Fibroblast of lung (primary cell): Measurements from ENCODE around the gene CNN3. TPM values are rescaled to one million over a fixed set of nuclear protein-coding genes. Genes with fewer than 3 reads are reported as not detected.

ENCODE experiments used
- DNase-seq, 2 donors: peaks; one replicate each; pipeline versions ENCODE4 v3.0.0 to v3.0.0-alpha.2; 2010; ENCODE audit warnings: low read depth in 2 of 2
- H2AFZ ChIP-seq: 2 replicates; pipeline ENCODE4 v1.5.1; 2012; ENCODE audit warnings: low read length, control low read depth, inconsistent platforms
- H3K27ac ChIP-seq: 2 replicates; pipeline ENCODE4 v1.5.1; 2011; ENCODE audit warnings: low read length, control low read depth; ENCODE audit not compliant: insufficient read depth
- H3K27me3 ChIP-seq: 2 replicates; pipeline ENCODE4 v1.5.1; 2011; ENCODE audit warnings: mild to moderate bottlenecking, low read length; ENCODE audit not compliant: control insufficient read depth, insufficient read depth
- H3K36me3 ChIP-seq: 2 replicates; pipeline ENCODE4 v1.5.1; 2011; ENCODE audit warnings: low read length; ENCODE audit not compliant: control insufficient read depth, insufficient read depth
- H3K4me1 ChIP-seq: 2 replicates; pipeline ENCODE4 v1.5.1; 2011; ENCODE audit warnings: low read length; ENCODE audit not compliant: control insufficient read depth, insufficient read depth; ENCODE audit errors: extremely low read depth
- H3K4me2 ChIP-seq: 2 replicates; pipeline ENCODE4 v1.5.1; 2011; ENCODE audit warnings: low read length, control low read depth; ENCODE audit not compliant: insufficient read depth; ENCODE audit errors: extremely low read depth
- H3K4me3 ChIP-seq, 4 experiments: fragments of 200-600 bp in 1 of 4; sonication (generic) in 1 of 4; replicated peaks in 1 of 4; 2 replicates each; pipeline ENCODE4 v1.5.1; 2011 to 2016; ENCODE audit warnings: low read length in 4 of 4, low read depth in 3 of 4, mild to moderate bottlenecking in 3 of 4, control low read depth in 2 of 4, inconsistent platforms in 1 of 4, mixed read lengths in 1 of 4; ENCODE audit not compliant: insufficient read depth in 1 of 4; ENCODE audit errors: control extremely low read depth in 1 of 4
- H3K79me2 ChIP-seq: 2 replicates; pipeline ENCODE4 v1.5.1; 2012; ENCODE audit warnings: mild to moderate bottlenecking, low read length, inconsistent platforms; ENCODE audit not compliant: control insufficient read depth, insufficient read depth
- H3K9ac ChIP-seq: 2 replicates; pipeline ENCODE4 v1.5.1; 2011; ENCODE audit warnings: mild to moderate bottlenecking, low read length, control low read depth; ENCODE audit not compliant: insufficient read depth
- H3K9me3 ChIP-seq: 2 replicates; pipeline ENCODE4 v1.5.1; 2012; ENCODE audit warnings: low read depth, low read length; ENCODE audit not compliant: control insufficient read depth, insufficient read depth
- H4K20me1 ChIP-seq: 2 replicates; pipeline ENCODE4 v1.5.1; 2011; ENCODE audit warnings: low read length; ENCODE audit not compliant: control insufficient read depth, insufficient read depth; ENCODE audit errors: extremely low read depth
- EZH2 ChIP-seq: IDR thresholded peaks from 2 replicates; pipeline ENCODE4 v1.5.1; 2012; ENCODE audit warnings: low read length, control low read depth, mild to moderate bottlenecking; ENCODE audit errors: missing control alignments
- polyA plus RNA-seq, 2 donors: library from polyadenylated mRNA; depleted of rRNA in 1 of 2; stranded (reverse) in 1 of 2; unstranded in 1 of 2; fragments of >200 nt; gene quantifications; 2 replicates each; pipeline ENCODE4 v1.2.1, GENCODE V29; 2011 to 2012; ENCODE audit warnings: missing spikeins in 1 of 2
- total RNA-seq: library from RNA; depleted of rRNA; stranded (reverse); fragments of >200 nt; gene quantifications from 2 replicates; pipeline ENCODE4 v1.2.1, GENCODE V29; 2014
- TF ChIP-seq, protein P1 (sequence below), 2 donors: IDR thresholded peaks in 1 of 2; conservative IDR thresholded peaks in 1 of 2; 1 replicate in 1 of 2; 2 replicates in 1 of 2; pipeline ENCODE4 v1.5.1; 2011 to 2012; ENCODE audit warnings: low read length in 2 of 2, control low read depth in 1 of 2, inconsistent platforms in 1 of 2, low read depth in 1 of 2, mild to moderate bottlenecking in 1 of 2

Gene CNN3
- total and polyA plus RNA-seq, 2 donors (not counting 1 experiment from before 2014, with no cell fraction given): 601 to 670 TPM

DNA sequence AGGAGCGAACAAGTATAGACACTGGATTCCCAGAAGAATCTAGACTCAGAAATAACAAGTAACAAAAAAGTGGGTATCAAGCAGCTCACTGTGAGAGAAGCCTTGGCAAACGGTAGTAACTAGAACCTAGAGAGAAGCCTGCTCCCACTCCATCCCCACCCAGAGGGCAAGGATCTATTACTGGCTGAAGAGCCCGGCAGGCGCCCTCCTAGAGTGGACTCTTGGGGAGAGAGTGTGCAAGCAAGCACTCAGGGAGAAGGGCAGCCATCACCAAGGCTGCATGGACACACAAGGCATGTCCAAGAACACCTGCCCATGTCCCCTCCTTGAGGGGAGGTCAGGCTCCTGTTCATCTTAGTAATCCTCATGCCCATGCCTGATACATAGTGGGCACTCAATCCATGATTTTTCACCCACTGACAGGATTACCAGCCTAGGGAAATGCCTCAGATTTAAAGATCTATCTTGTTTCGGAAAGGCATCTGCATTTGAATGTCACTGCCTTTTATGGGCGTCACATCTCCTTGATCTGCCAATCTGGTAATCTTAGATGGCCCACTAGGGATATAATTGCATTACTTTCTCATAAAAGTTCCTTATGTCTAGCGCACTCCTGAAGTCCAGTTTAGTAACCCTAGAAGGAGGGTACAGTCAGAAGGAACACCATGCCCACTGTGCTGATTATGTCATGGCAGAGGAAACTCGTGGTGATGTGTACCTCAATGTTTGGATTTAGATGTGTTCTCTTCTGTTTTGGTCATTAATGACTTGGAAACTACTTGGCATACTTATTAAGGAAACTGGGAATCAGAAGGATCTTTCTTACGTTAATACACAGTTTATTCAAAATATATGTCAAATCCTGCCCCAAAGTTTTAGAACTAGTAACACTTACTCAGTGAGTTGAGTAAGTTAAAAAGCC is 14.4 kb downstream of the CNN3 start:
- Histone ChIP-seq H3K4me1 (peaks cover 10% of the 10 kb centered on the region), H3K9me3 (no peaks in the 10 kb centered on the region), H3K4me2 (no peak overlapping the region), H3K27me3 (no peaks in the 10 kb centered on the region), H4K20me1 (peaks cover 5% of the 10 kb centered on the region), H3K9ac (no peak overlapping the region), H3K4me3 (no peak overlapping the region), H3K27ac (peak overlapping the region; percentile 0), H2AFZ (no peak overlapping the region), H3K79me2 (peaks cover 98% of the 10 kb centered on the region), H3K36me3 (peaks cover 2% of the 10 kb centered on the region)
- TF ChIP-seq, protein P1, sequence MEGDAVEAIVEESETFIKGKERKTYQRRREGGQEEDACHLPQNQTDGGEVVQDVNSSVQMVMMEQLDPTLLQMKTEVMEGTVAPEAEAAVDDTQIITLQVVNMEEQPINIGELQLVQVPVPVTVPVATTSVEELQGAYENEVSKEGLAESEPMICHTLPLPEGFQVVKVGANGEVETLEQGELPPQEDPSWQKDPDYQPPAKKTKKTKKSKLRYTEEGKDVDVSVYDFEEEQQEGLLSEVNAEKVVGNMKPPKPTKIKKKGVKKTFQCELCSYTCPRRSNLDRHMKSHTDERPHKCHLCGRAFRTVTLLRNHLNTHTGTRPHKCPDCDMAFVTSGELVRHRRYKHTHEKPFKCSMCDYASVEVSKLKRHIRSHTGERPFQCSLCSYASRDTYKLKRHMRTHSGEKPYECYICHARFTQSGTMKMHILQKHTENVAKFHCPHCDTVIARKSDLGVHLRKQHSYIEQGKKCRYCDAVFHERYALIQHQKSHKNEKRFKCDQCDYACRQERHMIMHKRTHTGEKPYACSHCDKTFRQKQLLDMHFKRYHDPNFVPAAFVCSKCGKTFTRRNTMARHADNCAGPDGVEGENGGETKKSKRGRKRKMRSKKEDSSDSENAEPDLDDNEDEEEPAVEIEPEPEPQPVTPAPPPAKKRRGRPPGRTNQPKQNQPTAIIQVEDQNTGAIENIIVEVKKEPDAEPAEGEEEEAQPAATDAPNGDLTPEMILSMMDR (conservative IDR thresholded peaks at IDR 0.05 in 1 of 2, IDR thresholded peaks at IDR 0.05 in 1 of 2; ENCODE audit: low read depth in 1 of 2, low read length in 2 of 2): no peak
- TF ChIP-seq EZH2: no peak
- no peak for DNase-seq

- Histone ChIP-seq H3K9me3 (no peaks in the 10 kb centered on the region), H3K27ac (no peak overlapping the region), H3K27me3 (no peaks in the 10 kb centered on the region), H2AFZ (no peak overlapping the region), H3K4me1 (peaks cover 9% of the 10 kb centered on the region), H3K9ac (no peak overlapping the region), H3K4me3 (no peak overlapping the region), H3K79me2 (peaks cover 98% of the 10 kb centered on the region), H3K4me2 (no peak overlapping the region), H4K20me1 (peaks cover 2% of the 10 kb centered on the region), H3K36me3 (peaks cover 4% of the 10 kb centered on the region)
- peak in 1 of 2 donors; percentile 26 for DNase-seq
- TF ChIP-seq, protein P1 (conservative IDR thresholded peaks at IDR 0.05 in 1 of 2, IDR thresholded peaks at IDR 0.05 in 1 of 2; ENCODE audit: low read depth in 1 of 2, low read length in 2 of 2): no peak
- no peak for TF ChIP-seq EZH2
These were observed 17.4 kb downstream of the CNN3 start for GRCh38 chr1:94909486-94909885.

DNA sequence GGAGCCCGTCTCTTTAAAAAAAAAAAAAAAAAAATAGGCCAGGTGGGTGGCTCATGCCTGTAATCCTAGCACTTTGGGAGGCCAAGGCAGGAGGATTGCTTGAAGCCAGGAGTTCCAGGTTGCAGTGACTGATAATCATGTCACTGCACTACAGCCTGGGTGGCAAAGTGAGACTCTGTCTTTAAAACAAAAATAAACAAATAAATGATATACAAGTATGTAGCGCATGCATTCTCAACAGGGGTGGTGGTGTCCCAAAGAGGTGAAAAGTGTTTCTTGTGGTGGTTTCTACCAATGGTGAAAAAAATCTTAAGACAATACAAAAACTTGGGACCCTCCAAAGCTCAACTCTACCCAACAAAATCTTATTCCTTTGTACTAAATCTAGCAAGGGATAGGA is 17.9 kb downstream of the CNN3 start:
- Histone ChIP-seq H3K27ac (no peak overlapping the region), H4K20me1 (peaks cover 2% of the 10 kb centered on the region)
- no peak for TF ChIP-seq EZH2
- TF ChIP-seq, protein P1 (conservative IDR thresholded peaks at IDR 0.05 in 1 of 2, IDR thresholded peaks at IDR 0.05 in 1 of 2; ENCODE audit: low read depth in 1 of 2, low read length in 2 of 2): no peak

More for the DNA sequence above, 17.9 kb downstream of the CNN3 start:
- H3K4me1 ChIP-seq: peaks cover 6% of the 10 kb centered on the region
- H3K36me3 ChIP-seq: peaks cover 4% of the 10 kb centered on the region
- H3K9ac ChIP-seq: no peak overlapping the region
- H3K27me3 ChIP-seq: no peaks in the 10 kb centered on the region
- DNase-seq: no peak
- H3K79me2 ChIP-seq: peaks cover 98% of the 10 kb centered on the region
- no peak overlapping the region for H3K4me3 ChIP-seq
- no peaks in the 10 kb centered on the region for H3K9me3 ChIP-seq
- H3K4me2 ChIP-seq: no peak overlapping the region
- H2AFZ ChIP-seq: no peak overlapping the region
